GM12892 (cell line): ENCODE results near the gene MALRD1.
"Not testable (repeated sequence)": the region's sequence is repeated elsewhere in the genome, so short reads cannot be mapped to it uniquely, and the experiment has no call there.

ENCODE experiments used
- DNase-seq: peaks from one replicate; pipeline ENCODE4 v3.0.0; 2011; ENCODE audit not compliant: insufficient read length
- FAIRE-seq: peaks from 2 replicates; lab custom pipeline; 2011; peaks lifted over from hg19 to GRCh38; lab: Jason Lieb, UNC
- POLR2A ChIP-seq: IDR thresholded peaks from 2 replicates; pipeline ENCODE4 v1.6.1; 2011; ENCODE audit warnings: low read depth, low read length, control low read depth
- POLR2AphosphoS5 ChIP-seq: IDR thresholded peaks from 2 replicates; pipeline ENCODE4 v1.6.1; 2011; ENCODE audit warnings: low read depth, low read length, control low read depth
- TAF1 ChIP-seq: IDR thresholded peaks from 2 replicates; pipeline ENCODE4 v1.6.1; 2011; ENCODE audit warnings: low read depth, mild to moderate bottlenecking, control low read depth, low read length, borderline replicate concordance

MALRD1 gene

GRCh38 chr10:19713159-19713558 is 664.6 kb downstream of the MALRD1 start:
- DNase-seq = no peak
- no peak for TF ChIP-seq POLR2A
- no peak for TF ChIP-seq TAF1
- no peak for TF ChIP-seq POLR2AphosphoS5

GRCh38 chr10:19713800-19714525 is 665.4 kb downstream of the MALRD1 start:
- DNase-seq (no peak), FAIRE-seq (no peak)
- TF ChIP-seq POLR2A = no peak
- TF ChIP-seq TAF1 = no peak
- no peak for TF ChIP-seq POLR2AphosphoS5

More at GRCh38 chr10:19713159-19713558, 664.6 kb downstream of the MALRD1 start:
- FAIRE-seq = no peak

GRCh38 chr10:19719284-19719683 is 670.7 kb downstream of the MALRD1 start:
- TF ChIP-seq POLR2A (no peak), POLR2AphosphoS5 (no peak), TAF1 (no peak)
- DNase-seq (no peak), FAIRE-seq (no peak)

DNA sequence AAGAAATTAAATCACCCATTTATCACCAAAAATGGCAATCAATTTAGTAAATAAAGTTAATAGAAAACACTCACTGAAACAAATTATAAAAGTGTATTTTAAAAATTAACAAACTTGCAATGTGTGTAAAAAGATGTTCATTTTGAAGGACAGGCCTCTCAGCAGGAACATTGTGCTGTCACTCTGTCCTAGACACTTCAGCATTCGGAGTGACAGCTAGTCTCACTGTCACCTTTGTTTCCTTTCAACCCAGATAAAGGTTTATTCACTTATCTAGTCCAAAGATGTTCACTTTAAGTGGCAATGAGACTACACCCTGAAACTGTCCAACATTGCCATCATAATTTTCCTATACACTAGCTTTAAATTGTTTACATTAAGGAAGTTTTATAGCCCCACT is 675.7 kb downstream of the MALRD1 start:
- DNase-seq = no peak
- no peak for TF ChIP-seq TAF1
- no peak for TF ChIP-seq POLR2A
- no peak for TF ChIP-seq POLR2AphosphoS5
- FAIRE-seq = no peak

GRCh38 chr10:19728376-19728775 is 679.8 kb downstream of the MALRD1 start:
- DNase-seq = no peak
- no peak for TF ChIP-seq POLR2AphosphoS5
- TF ChIP-seq POLR2A = no peak
- TF ChIP-seq TAF1 = no peak
- no peak for FAIRE-seq

DNA sequence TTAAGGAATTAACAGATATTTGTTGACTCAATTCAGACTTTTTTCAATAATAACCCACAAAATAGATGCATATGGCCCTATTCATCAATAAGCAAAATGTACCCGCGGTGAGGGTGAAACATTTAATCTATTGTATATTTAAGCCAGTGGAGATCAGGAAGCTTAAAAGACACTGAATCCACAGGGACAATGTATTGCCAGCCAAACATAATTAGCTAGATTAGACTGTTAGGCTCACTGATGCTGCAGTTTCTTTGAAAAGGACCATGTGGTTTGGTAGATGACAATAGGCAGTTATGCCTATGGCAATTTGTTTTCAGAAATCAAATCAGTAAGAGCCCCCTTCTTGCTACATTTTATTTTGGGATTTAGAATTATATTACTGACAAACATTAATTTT is 680.4 kb downstream of the MALRD1 start:
- DNase-seq (no peak), FAIRE-seq (no peak)
- TF ChIP-seq POLR2A (no peak), POLR2AphosphoS5 (no peak), TAF1 (no peak)

GRCh38 chr10:19730167-19730906 is 681.7 kb downstream of the MALRD1 start:
- no peak for DNase-seq
- no peak for TF ChIP-seq POLR2AphosphoS5
- no peak for TF ChIP-seq TAF1
- TF ChIP-seq POLR2A = no peak
- no peak for FAIRE-seq

- DNase-seq (no peak), FAIRE-seq (no peak)
- TF ChIP-seq TAF1 = no peak
- no peak for TF ChIP-seq POLR2A
- TF ChIP-seq POLR2AphosphoS5 = no peak
Measured at GRCh38 chr10:19730907-19731217, 682.3 kb downstream of the MALRD1 start.

GRCh38 chr10:19731560-19731959 is 683.0 kb downstream of the MALRD1 start:
- DNase-seq (no peak), FAIRE-seq (no peak)
- TF ChIP-seq TAF1 (no peak), POLR2AphosphoS5 (no peak), POLR2A (no peak)

- TF ChIP-seq POLR2AphosphoS5 = no peak
- TF ChIP-seq TAF1 = no peak
- TF ChIP-seq POLR2A = no peak
- DNase-seq (no peak), FAIRE-seq (no peak)
Measured at GRCh38 chr10:19738440-19738839, 689.8 kb downstream of the MALRD1 start.

- not testable (repeated sequence) for FAIRE-seq, DNase-seq
Measured at GRCh38 chr10:19739232-19739631, 690.6 kb downstream of the MALRD1 start.

DNA sequence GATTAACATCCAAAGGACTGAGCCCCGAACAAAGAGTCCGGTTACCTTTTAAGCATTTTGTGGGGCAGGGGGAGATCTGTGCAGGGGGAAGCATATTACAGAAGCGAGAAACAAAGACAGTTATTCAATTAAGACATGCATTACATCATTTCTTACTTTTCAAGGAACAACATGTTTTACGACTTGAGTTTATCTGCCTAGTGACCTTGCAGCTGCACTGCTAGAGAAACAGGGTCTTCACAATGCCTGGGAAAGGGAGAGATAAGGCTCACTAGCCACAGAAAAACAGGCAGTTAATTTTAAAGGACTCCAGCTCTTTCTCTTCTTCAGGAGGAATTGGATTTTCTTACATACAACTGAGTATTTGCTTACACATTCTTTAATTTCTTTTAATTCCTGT is 693.5 kb downstream of the MALRD1 start:
- DNase-seq, FAIRE-seq: not testable (repeated sequence)

DNA sequence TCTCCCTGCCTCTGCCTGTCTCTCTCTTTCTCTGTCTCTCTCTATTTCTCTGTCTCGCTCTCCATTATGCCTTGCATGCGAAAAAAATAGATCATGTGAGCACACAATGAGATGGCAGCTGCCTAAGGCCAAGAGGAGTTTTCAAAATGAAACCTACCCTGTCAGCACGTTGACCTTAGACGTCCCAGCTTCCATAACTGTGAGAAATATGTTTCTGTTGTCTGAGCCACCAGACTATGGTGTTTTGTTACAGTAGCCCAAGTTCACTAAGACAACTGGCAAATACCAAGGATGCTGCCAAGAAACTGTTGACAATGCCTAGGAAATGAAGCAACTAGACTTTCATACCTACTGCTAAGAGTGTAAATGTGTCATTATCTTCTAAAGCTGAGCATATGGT is 697.1 kb downstream of the MALRD1 start:
- TF ChIP-seq POLR2A (no peak), TAF1 (no peak), POLR2AphosphoS5 (no peak)
- DNase-seq (no peak), FAIRE-seq (no peak)
